HTR-8/SVneo (cell line): ENCODE results near the gene TBX2.
A peak's percentile ranks its signal among the peaks of the same experiment; 100 is the strongest.
"Not testable (repeated sequence)": the region's sequence is repeated elsewhere in the genome, so short reads cannot be mapped to it uniquely, and the experiment has no call there.

Experiments used
- DNase-seq: peaks from one replicate; pipeline ENCODE4 v3.0.0; 2011; ENCODE audit warnings: low spot score, mixed read lengths; ENCODE audit not compliant: insufficient read length
- FAIRE-seq: peaks from 2 replicates; lab custom pipeline; 2011; peaks lifted over from hg19 to GRCh38; lab: Jason Lieb, UNC

TBX2 gene

DNA sequence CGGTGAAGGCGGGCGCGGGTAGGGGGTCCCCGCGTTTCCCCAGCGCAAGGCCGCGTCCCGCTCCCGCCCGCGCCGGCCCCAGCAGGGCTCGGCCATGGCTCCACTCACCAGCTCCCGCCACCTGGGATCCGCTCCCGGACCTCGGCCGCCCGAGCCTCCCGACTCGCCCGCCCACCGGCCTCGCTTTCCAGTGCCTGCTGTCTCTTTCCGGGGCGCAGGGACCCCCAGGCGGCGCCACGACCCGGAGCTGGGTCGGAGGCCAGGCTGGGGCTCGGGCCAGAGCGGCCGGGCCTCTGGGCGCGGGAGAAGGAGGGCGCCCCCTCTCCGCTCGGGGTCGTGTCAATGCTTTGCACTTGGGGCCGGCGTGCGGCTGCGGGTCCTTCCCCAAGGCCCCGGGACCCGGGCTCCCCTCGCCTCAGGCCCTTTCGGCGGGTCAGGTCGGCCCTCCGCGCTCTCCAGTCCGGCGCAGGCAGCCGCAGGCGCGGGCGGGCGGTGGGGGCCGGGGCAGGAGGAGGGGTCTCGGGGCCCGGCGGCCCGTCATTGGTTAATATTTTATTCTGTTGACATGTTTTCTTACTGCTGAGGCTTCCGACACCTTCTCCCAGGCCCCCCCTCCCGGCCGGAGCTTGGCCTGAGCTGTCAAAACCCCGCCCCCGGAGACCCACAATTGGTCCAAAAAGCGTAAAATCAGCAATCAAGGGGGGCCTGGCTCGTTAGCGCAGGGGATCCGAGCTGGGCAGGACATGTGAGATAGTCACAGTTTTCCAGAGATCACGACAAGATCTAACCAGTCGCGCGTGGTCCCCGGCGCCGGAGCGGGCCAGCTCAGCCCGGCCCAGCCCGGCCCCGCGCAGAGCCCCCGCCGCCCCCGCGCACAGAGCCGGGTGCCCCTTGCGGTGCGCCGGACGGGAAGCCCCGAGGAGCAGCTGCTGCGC is at the start of gene TBX2:
Gene TBX2, plus strand, starts transcription at position 713 of the 935 bp plus-strand sequence. CDS start 334 bp downstream, outside the sequence.
- FAIRE-seq (peak; percentile 99), DNase-seq (peak; percentile 98)

DNA sequence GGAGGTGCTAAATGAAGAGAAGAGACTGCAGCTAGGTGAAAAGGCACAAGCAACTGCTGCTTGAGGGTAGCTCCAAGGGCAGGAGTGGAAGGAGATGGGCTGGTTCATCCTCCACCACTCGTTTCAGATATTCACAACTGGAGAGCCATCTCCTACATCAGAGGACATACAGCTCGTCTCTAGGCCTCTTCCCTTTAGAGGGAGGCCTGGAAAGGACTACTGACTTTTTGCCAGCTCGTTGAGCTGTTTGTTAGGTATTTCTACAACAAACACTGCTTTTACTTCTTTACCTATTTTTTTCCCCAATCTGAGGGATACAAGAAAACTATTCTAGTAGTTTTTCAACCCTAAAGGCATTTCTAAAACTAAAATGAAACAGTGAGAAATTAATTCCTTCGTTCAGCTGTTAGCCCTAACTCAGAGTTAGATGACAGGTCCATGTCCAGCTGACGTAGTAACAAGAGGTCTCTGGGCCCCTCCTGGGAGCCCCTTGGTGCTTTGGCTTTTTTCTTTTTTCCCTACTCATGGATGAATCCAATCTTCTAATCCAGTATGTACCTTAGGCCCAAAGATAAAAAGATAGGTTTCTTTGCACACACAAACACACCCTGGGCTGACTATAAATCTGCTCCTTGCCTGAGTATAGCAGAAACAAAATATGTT is 47.8 kb upstream of the TBX2 start:
- DNase-seq (no peak), FAIRE-seq (peak; percentile 16)

DNA sequence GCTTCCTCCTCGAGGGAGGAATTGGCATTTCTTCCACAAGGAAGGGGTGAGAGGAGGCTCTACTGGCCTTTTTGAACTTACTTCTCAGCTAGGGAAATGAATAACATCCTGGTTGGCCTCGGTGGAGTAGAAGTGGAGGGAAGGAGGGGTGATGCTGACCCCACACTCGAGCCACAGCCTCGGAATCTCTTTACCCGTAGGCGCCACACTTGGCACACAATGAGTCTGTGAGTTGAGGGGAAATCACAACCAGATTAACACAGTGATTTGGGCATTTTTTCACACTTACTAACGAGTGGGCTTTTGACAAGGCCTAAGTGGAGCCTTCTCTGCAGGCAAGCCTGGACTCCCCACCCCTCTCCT is 47.3 kb upstream of the TBX2 start:
- peak; percentile 49 for FAIRE-seq

DNA sequence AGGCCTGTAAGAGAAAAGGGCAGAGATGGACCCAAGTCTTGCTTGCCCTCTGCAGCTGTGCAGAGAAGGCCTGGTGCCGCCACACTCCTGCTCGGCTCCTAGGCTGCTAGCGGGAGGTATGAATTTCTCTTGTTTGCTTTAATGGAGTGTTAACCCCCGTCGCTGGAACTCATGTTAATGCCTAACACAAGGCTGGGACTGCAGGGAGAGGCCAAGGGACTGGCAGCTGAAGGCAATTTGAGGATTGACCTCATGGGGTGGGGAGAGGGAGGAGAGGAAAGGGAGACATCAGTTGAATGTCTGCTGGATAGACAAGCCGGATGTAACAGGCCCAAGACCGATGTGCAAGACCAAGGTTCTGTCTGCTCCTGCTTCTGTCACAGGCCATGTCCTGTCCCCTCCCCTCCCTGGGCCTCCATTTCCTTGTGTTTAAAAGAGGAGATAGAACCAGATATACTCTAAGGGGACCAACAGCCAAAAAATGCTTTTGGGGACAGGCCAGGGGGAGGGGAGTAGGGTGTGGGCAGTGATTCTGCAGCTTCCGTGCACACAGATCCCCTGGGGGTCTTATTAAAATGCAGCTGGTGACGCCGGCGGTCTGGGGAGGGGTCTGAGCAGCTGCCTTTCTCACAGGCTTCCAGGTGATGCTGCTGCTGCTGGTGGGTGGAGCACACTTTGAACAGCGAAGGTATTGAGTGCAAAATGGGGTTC is 46.7 kb upstream of the TBX2 start:
- FAIRE-seq: peak; percentile 26
- DNase-seq: no peak

More for the DNA sequence above, 47.3 kb upstream of the TBX2 start:
- DNase-seq: no peak

DNA sequence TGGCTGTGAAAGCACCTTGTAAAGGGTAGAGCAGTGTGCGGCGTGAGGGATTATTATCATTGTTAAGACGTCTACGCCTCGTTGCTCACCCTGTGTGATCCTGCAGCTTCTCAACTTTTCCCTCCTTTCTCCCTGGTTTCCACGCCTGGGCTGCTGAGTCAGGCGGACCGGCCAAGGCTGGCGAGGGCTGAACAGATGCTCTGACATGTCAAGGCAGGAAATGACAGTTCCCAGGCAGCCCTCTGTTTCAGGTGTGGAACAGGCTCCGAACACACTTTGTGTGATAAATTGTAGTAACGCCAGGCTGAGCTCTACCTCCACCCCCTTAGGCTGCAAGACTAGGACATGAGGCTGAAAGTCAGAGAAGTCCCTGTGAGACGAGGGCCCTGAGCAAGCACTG is 46.0 kb upstream of the TBX2 start:
- FAIRE-seq (peak; percentile 70), DNase-seq (no peak)

DNA sequence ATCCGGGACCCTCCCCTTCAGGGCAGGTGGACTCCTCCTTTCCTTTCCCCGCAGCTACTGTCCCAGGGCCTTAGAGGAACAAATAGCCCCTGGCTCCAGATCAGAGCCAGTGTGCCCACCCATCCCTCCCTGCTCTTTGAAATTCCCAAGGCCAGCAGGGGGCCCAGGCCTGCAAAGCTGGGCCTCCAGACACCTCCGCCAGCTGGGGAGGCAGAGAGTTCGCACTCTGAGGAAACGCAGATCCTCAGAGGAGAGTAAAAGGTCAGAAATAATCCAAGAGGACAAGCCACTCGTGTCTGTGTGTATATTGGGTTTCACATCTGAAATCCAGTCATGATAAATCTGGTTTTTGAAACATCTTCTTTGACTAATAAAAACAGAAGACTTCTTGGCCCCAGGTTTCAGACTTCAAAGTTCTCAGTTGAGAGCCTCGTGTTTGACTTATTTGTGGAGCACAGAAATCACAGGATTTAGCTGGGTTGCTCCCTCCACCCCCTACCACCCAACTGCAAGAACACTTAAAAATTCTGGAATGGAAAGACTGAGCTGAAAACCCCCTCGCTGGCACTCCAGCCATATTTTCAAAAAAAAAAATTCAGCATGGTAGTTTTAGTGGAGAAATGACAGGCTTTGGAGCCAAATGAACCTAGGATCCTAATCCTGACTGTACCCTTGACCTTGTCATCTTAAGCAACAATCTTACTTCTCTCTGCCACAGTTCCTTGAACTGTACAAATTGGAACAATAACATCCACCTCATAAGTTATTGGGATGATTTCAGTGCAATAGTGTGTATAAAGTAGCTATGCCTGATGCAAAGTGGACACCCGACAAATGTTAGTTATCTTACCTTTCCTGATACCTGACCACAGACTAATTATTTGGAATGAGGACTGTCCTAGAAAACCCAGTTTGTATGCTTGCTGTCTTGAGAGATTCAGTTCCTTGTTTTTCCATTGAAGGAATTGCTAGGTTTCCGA is 44.5 kb upstream of the TBX2 start:
- FAIRE-seq (no peak), DNase-seq (no peak)

DNA sequence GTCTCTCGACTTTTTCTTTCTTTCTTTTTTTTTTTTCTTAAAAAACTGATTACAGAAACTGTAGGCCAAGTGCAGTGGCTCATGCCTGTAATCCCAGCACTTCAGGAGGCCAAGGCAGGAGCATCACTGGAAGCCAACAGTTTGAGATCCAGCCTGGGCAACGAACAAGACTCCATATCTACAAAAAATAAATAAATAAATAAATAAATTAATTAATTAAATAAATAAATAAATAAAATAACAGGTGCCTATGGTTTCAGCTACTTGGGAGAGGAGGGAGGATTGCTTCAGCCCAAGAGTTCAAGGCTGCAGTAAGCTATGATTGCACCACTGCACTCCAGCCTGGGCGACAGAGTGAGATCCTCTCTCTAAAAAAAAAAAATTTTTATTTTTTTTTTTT is 42.6 kb upstream of the TBX2 start:
- FAIRE-seq, DNase-seq: not testable (repeated sequence)

DNA sequence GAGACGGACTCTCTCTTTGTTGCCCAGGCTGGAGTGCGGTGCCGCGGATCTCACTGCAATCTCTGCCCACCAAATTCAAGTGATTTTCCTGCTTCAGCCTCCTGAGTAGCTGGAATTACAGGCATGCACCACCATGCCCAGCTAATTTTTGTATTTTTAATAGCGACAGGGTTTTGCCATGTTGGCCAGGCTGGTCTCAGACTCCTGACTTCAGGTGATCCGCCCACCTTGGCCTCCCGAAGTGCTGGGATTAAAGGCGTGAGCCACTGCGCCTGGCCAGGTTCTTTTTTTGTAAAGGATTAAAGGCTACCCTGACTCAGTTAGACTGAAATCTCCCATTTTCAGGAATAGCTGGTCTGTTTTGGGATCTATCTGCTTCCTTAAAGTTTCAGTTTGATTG is 40.1 kb upstream of the TBX2 start:
- DNase-seq, FAIRE-seq: not testable (repeated sequence)

DNA sequence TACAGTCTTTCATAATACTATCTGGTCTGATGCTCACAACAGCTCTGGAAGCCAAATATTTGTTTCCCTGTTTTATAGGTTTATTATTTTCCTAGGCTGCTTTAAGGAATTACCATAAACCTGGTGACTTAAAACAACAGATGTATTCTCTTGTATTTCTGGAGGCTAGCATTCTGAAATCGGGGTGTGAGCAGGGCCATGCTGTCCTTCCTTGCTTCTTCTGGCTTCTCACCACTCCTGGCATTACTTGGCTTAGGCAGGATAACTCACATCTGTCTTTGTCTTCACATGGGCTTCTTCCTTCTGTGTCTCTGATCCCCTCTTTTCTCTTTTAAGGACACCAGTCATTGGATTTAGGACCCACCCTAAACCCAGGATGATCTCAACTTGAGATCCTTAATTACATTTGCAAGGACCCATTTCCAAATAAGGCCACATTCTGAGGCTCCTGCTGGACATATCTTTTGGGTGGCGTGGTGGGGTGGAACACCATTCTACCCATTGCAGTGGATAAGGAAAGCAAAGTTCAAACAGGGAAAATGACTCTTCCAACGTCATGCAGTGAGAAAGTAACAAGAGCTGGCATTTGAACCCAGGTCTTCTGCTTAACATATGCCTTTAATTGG is 39.2 kb upstream of the TBX2 start:
- DNase-seq (no peak), FAIRE-seq (no peak)

DNA sequence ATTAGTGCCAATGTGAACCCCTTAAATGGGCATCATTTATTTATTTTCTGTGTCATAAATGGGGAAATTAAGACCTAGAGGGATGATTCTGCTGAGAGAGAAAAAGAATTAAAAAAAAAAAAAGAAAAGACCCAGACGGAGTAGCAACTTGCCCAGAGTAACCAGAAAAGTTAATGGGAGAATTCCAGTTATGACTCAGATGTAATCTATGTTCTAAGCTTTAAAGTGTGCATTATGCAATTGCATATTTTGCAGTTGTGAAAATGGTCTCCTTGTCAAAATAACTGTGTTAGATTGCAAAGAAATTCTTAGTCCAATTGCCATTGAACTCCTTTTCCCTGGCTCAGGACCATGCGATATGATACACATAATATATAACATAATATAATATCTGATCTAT is 38.6 kb upstream of the TBX2 start:
- no peak for FAIRE-seq

DNA sequence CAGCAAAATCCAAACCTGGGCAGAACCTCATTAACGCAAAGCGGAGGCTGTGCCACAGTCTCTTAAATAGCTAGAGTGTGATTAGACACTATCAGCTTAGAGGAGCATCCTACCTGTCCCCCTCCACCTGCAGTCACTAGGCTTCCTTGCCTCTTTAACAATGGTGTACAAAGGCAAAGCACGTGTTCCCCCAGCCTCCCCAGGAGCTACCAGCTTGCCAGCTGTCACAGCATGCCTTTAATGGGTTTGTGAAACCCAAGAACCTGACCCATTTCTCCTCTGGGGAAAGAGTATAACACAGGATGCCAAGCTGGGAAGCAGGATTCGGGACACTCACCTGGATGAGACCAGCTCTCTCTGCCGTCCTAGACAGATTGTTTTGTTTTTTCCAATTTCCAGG is 37.2 kb upstream of the TBX2 start:
- no peak for DNase-seq
- FAIRE-seq: peak; percentile 44

More for the DNA sequence above, 38.6 kb upstream of the TBX2 start:
- DNase-seq: peak; percentile 79

DNA sequence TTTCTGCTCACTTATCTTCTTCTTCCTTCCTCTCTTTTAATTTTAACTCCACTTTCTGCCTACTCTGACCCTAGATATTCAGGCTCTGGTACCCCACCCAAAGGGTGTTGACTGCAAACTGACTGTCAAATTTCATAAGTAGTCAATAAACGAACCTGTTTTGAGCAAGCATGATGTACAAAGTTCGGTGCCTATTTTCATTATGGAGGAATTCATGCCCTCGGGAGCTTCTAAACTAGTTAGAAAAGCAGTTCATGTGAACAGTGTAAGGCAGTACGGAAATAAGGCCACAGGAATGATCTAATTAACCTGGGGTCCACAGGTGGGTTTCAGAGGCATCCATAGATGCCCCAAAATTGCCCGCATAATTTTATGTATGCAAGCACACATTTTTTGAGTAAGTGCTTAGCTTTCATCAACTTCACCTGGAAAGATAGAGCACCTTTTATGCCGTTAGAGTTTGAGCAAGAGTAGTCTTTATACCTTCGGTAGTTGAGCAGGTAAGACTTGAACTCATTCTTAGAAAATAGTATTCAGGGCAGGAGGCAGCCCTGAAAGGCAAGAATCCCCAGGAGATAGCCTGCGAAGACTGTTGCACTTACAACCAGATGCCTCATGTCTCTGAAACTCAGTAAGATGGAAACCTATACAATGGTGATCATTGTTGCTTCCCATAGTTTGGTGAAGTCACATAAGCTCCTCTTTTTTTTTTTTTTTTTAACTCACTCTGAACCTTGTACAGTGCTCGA is 36.6 kb upstream of the TBX2 start:
- FAIRE-seq (no peak), DNase-seq (no peak)

DNA sequence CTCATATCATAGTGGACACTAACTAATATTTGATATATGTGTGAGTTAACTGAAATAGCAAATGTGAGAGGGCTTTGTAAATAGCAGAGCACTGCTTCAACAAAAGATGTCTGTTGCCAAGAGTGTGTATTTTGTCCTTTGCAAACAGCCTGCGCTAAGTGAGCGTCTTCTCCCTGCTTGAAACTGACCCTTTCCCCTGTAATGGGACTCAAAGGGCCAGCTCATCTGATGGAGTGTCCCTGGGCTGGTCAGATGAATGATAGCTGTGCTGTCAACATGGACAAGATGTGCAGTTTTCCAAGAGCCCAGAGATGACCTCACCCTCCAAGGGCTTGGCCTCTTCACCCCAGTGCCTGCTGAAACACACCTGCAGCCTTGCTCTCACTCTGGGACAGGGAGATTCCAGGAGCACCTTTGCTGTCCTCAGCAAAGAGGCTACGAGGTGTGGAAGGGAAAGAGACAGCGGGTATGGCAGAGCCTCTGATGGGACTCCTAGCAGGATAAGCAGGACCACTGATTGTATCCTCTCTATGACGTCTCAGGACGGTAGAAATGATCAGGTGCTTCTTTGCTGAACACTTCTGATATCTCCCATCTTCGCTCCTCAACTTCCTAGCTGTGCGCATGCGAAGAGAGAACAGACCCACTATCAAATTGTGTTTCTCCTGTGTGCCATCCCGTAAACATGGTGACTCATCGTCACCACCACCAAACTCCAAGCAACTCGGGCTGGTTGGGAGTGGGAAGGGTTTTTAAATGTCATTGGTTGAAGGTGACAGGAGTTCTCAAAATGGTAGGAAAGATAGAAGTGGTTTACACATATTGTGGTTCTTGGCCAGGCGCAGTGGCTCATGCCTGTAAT is 35.8 kb upstream of the TBX2 start:
- no peak for DNase-seq
- FAIRE-seq: peak; percentile 54

DNA sequence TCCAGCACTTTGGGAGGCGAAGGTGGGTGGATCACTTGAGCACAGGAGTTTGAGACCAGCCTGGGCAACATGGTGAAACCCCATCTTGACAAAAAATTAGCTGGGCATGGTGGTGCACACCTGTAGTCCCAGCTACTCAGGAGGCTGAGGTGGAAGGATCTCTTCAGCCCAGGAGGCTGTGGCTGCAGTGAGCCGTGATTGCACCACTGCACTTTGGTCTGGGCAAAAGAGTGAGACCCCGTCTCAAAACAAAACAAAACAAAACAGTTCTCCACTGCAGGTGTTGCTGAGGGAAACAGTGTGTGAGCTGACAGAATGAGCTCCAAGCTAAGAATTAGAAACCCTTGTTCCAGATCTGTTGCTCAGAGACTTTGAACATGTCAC is 35.2 kb upstream of the TBX2 start:
- FAIRE-seq: no peak

DNA sequence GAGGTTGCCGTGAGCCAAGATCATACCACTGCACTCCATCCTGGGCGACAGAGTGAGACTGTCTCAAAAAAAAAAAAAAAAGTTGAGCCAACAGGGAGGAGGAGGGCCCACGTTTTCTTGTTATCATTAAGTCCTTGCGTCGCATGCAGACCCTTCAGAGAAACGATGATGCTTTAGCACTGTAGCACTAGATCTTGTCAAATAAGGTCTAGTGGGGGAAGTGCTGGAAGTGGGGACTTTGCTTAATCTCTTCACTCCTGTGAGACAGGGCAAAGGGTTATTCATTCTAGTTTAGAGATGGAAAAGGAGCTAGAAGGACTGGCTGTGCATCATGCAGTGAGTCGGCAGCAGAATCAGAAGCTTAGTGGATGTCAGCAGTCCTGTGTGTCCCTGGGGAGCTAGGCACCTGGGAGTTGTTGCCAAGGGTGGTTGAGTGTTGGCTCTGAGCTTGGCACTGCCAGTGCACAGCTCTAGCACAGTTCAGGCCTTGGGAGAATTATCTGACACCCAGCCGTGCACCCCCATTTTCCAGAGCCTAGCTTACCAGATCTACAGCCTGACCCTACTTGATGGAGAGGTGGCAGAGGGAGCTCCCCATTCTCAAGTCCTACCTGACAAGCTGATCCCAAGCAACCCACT is 33.4 kb upstream of the TBX2 start:
- DNase-seq (no peak), FAIRE-seq (no peak)

More for the DNA sequence above, 35.2 kb upstream of the TBX2 start:
- no peak for DNase-seq

DNA sequence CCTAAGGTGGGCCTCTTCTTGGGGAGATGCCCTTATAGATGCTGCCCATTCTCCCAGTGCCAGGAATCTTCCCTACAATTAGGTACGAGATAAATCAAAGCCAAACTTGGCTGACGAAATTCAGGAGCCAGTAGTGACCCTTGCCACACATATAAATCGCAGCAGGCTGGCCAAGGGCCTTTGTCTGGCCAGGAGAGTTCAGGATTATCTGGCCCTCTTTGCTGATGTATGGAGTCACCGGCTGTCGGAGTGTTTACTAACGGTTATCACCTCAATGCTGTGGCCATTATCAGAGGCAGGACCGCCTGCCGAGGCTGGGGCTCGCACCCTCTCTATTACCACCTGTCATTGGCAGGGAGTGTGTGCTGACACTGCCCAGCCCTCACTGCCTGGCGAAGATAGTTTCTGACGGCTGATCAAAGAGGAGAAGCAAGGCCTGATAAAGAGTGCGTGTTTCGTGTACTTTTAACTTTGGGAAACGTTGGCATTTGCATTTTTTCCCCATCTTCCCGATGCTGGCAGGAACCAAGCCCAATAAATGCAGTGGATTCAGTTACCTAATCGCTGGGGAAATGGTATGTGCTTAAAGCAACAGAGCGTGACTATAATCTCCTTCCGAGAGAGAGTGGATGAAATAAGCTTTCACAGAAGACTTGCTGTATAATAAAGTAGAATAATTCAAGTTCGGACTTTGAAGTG is 32.8 kb upstream of the TBX2 start:
- no peak for DNase-seq
- FAIRE-seq: no peak
